ENCODE results near the gene MED10. TPM values are rescaled to one million over a fixed set of nuclear protein-coding genes. Genes with fewer than 3 reads are reported as not detected.

The MED10 gene
- total and polyA plus RNA-seq, 7 donors = 18.8 to 98.1 (median 49.1) TPM

DNA sequence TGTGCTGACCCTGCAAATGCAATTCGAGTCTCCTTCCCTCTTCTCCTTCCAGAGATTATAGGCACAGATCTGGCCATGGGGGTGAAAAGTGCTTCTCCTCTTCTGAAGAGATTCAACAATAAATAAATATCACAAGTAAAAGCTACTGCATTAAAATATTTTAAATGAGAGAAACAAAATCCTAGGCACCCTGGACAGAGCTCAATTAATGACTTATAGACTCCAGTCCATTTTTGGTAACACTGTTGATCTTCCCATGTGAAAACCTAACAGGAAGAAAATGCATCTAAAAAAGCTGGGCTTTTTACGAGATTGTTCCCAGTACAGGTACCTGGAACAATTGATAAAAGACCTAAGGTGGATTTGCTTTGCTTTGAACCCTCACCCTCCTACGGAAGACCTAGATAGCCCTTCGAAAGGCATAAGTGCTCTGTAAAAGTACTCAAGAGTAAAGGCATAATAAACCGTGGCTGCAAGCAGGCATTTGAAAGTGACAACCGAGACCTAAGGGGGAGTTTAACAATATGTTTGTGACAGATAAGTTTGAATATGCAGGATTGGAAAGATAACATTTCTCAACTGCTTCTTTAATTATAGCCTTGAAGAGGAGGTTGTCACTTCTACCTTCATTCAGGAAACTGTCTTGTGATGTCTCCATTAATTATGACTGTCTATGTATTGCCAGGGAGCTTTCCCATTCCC, 29.4 kb upstream of the MED10 start:
- Histone ChIP-seq H3K4me3 (no peak overlapping the region), H3K27me3 (ENCODE audit: insufficient read depth in 3 of 3, low read length in 2 of 3) (no peaks in the 10 kb centered on the region), H3K36me3 (ENCODE audit: insufficient read depth in 1 of 2, low read depth in 1 of 2) (no peaks in the 10 kb centered on the region), H3K4me1 (no peaks in the 10 kb centered on the region), H3K27ac (no peak overlapping the region), H3K9me3 (no peaks in the 10 kb centered on the region)
- WGBS, 3 donors = 66 to 68% (median 66%) methylated on average over 6 of the region's 6 CpGs
- no peak for ATAC-seq
- DNase-seq = no peak
- intact Hi-C loops (cut with DNase I) = no loop called here
- TF ChIP-seq, protein P1, sequence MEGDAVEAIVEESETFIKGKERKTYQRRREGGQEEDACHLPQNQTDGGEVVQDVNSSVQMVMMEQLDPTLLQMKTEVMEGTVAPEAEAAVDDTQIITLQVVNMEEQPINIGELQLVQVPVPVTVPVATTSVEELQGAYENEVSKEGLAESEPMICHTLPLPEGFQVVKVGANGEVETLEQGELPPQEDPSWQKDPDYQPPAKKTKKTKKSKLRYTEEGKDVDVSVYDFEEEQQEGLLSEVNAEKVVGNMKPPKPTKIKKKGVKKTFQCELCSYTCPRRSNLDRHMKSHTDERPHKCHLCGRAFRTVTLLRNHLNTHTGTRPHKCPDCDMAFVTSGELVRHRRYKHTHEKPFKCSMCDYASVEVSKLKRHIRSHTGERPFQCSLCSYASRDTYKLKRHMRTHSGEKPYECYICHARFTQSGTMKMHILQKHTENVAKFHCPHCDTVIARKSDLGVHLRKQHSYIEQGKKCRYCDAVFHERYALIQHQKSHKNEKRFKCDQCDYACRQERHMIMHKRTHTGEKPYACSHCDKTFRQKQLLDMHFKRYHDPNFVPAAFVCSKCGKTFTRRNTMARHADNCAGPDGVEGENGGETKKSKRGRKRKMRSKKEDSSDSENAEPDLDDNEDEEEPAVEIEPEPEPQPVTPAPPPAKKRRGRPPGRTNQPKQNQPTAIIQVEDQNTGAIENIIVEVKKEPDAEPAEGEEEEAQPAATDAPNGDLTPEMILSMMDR (IDR thresholded peaks at IDR 0.05) = no peak

- Histone ChIP-seq H3K27ac (no peak overlapping the region), H3K4me1 (no peaks in the 10 kb centered on the region), H3K4me3 (no peak overlapping the region), H3K36me3 (ENCODE audit: insufficient read depth in 1 of 2, low read depth in 1 of 2) (no peaks in the 10 kb centered on the region), H3K9me3 (no peaks in the 10 kb centered on the region), H3K27me3 (ENCODE audit: insufficient read depth in 3 of 3, low read length in 2 of 3) (no peaks in the 10 kb centered on the region)
- ATAC-seq (no peak), DNase-seq (no peak)
- whole genome bisulfite sequencing, 3 donors = 88 to 89% (median 89%) methylated on average over 4 of the region's 4 CpGs
- intact Hi-C loops (cut with DNase I) = no loop called here
- TF ChIP-seq, protein P1 (IDR thresholded peaks at IDR 0.05) = no peak
These were observed 27.2 kb upstream of the MED10 start for GRCh38 chr5:6405591-6405990.

- intact Hi-C loops (cut with DNase I) = no loop called here
- Histone ChIP-seq H3K4me1 (no peaks in the 10 kb centered on the region), H3K27ac (no peak overlapping the region), H3K4me3 (no peak overlapping the region), H3K9me3 (no peaks in the 10 kb centered on the region), H3K27me3 (ENCODE audit: insufficient read depth in 3 of 3, low read length in 2 of 3) (no peaks in the 10 kb centered on the region), H3K36me3 (ENCODE audit: insufficient read depth in 1 of 2, low read depth in 1 of 2) (no peaks in the 10 kb centered on the region)
- no peak for ATAC-seq
- DNase-seq = no peak
- TF ChIP-seq, protein P1 (IDR thresholded peaks at IDR 0.05) = no peak
- 69 to 85% (median 80%) methylated on average over 4 of the region's 4 CpGs for WGBS, 3 donors
These were observed 25.8 kb upstream of the MED10 start for GRCh38 chr5:6404129-6404528.

DNA sequence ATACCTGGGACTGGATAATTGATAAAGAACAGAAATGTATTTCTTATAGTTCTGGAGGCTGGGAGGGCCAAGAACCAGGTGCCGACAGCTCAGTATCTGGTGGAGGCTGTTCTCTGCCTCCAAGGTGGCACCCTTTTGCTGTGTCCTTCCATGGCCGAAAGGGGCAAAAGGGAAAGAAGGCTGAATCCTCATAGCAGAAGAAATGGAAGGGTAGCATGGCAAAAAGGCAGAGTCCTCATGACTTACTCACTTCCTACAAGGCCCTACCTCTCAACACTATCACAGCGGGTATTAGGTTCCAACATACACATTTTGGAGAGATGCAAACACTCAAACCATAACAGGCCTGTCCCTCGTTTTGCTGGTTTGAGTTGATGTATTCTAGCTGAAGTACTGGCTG, 25.1 kb upstream of the MED10 start:
- no peak for DNase-seq
- H3K27me3 ChIP-seq (ENCODE audit: insufficient read depth in 3 of 3, low read length in 2 of 3) = no peaks in the 10 kb centered on the region
- 87 to 93% (median 89%) methylated on average over 3 to 4 of the region's 4 CpGs for WGBS, 3 donors

More for the DNA sequence above, 25.1 kb upstream of the MED10 start:
- Histone ChIP-seq H3K36me3 (ENCODE audit: insufficient read depth in 1 of 2, low read depth in 1 of 2) (no peaks in the 10 kb centered on the region), H3K27ac (no peak overlapping the region), H3K9me3 (no peaks in the 10 kb centered on the region), H3K4me1 (no peaks in the 10 kb centered on the region), H3K4me3 (no peak overlapping the region)
- ATAC-seq = no peak
- intact Hi-C loops (cut with DNase I) = no loop called here
- TF ChIP-seq, protein P1 (IDR thresholded peaks at IDR 0.05) = no peak
